BLaER1 treated with 17β-estradiol and CSF1 and Interleukin-3, amounts not matched to agents 10 nM and 100 nM (cell line): ENCODE data around the gene TLNRD1.

Experiments
- H3K27ac ChIP-seq, 11 experiments: shearing (Covaris generic); formaldehyde crosslinking; 2 replicates each; pipeline ENCODE4 v1.8.1; 2022
- H3K27me3 ChIP-seq, 11 experiments: shearing (Covaris generic); formaldehyde crosslinking; 2 replicates each; pipeline ENCODE4 v1.8.1; 2022
- H3K36me3 ChIP-seq, 11 experiments: shearing (Covaris generic); formaldehyde crosslinking; 2 replicates each; pipeline ENCODE4 v1.8.1; 2022
- H3K4me1 ChIP-seq, 10 experiments: shearing (Covaris generic); formaldehyde crosslinking; 2 replicates each; pipeline ENCODE4 v1.8.1; 2022
- H3K4me2 ChIP-seq, 11 experiments: shearing (Covaris generic); formaldehyde crosslinking; 2 replicates each; pipeline ENCODE4 v1.8.1; 2022
- H3K4me3 ChIP-seq, 10 experiments: shearing (Covaris generic); formaldehyde crosslinking; 2 replicates each; pipeline ENCODE4 v1.8.1; 2022
- H3K9ac ChIP-seq, 11 experiments: shearing (Covaris generic); formaldehyde crosslinking; 2 replicates each; pipeline ENCODE4 v1.8.1; 2022
- H3K9me3 ChIP-seq, 11 experiments: shearing (Covaris generic); formaldehyde crosslinking; replicated peaks in 1 of 11; 2 replicates each; pipeline ENCODE4 v1.8.1; 2022
- H4K20me1 ChIP-seq, 11 experiments: shearing (Covaris generic); formaldehyde crosslinking; 2 replicates each; pipeline ENCODE4 v1.8.1; 2022
- Cebpa-rat ChIP-seq, 11 experiments: shearing (Covaris generic); IDR thresholded peaks; 2 replicates each; pipeline ENCODE4 v1.8.1; 2022

TLNRD1 gene

DNA sequence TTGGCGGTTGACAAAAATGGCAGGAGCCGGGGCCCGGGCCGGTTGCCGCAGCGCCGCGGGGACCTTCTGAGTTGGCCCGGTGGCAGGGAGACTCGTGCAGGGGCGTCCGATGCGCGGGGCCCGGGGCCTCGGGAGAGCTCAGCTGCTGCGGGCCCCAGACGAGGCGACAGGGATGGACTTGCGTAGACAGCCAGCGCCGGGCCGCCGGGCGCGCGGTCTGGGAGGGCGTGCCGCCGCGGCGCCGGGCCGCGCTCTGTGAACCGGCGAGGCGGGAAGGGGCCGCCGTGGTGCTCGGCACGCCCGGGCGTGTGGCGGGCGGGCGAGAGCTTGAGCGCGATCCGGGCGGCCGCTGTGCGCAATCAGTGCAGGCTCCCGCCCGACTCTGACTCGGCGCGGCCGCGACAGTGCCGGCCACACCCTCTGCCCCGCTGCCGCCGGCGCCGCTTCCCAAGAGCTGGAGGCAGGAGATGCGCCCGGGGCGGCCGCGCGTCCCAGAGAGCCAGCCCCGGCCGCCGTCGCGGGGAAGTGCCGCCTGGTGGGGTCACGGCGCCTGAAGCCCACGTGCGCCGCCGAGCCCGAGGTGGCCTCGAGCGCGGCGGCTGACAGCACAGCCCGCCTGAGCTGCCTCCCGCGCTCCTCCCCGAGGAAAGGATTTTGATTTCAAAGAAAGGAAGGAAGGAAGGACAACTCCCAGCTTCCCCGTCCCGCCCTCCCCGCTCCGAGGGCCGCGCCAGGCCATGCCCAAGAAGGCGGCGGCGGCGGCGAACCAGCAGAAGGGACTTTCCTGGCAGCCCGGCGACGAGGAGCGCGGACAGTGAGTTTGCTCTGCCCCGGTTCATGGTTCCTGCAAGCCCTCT is 657 bp downstream of the TLNRD1 start:
- H3K27ac ChIP-seq: peak overlapping the region; percentile 94 to 100 (median 99)
- peak overlapping the region; percentile 81 to 99 (median 96) for H3K4me3 ChIP-seq
- peak overlapping the region; percentile 91 to 99 (median 98) for H3K4me2 ChIP-seq
- H4K20me1 ChIP-seq: peaks cover 29 to 49% (median 46%) of the 10 kb centered on the region in 11 experiments; a peak in 21 of 22 replicates
- peaks cover 25 to 42% (median 36%) of the 10 kb centered on the region in 11 experiments; a peak in 21 of 22 replicates for H3K36me3 ChIP-seq
- H3K9me3 ChIP-seq: peaks cover 0 to 4% (median 3%) of the 10 kb centered on the region in 11 experiments; a peak in 10 of 22 replicates
- no peaks in the 10 kb centered on the region for H3K27me3 ChIP-seq
- H3K4me1 ChIP-seq: peaks cover 41 to 65% (median 57%) of the 10 kb centered on the region in 10 experiments
- no peak for TF ChIP-seq Cebpa-rat (IDR thresholded peaks at IDR 0.05)
- peak overlapping the region; percentile 95 to 100 (median 99) for H3K9ac ChIP-seq

DNA sequence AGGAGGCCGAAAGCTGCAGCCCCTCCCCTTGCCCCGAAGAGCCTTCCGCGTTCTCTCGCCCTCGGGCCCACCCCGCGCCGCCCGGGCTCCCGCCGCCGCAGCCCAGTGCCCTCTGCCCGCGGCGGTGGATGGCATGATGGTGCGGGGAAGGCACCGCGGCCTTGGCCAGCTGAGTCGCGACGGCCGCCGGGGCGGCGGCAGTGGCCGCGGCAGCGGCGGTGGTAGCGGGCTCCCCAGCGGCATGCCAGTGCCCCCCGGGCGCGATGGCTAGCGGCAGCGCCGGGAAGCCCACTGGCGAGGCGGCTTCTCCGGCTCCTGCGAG is 1.2 kb downstream of the TLNRD1 start:
- peaks cover 29 to 55% (median 52%) of the 10 kb centered on the region in 11 experiments; a peak in 21 of 22 replicates for H4K20me1 ChIP-seq
- peak overlapping the region; percentile 91 to 99 (median 98) for H3K4me2 ChIP-seq
- TF ChIP-seq Cebpa-rat (IDR thresholded peaks at IDR 0.05): no peak
- H3K9me3 ChIP-seq: no peaks in the 10 kb centered on the region
- peak overlapping the region; percentile 94 to 100 (median 99) for H3K27ac ChIP-seq
- no peaks in the 10 kb centered on the region for H3K27me3 ChIP-seq
- H3K4me1 ChIP-seq: peaks cover 41 to 71% (median 59%) of the 10 kb centered on the region in 10 experiments
- peak overlapping the region; percentile 81 to 99 (median 96) for H3K4me3 ChIP-seq
- peak overlapping the region; percentile 95 to 100 (median 99) for H3K9ac ChIP-seq
- peaks cover 25 to 45% (median 36%) of the 10 kb centered on the region in 11 experiments; a peak in 21 of 22 replicates for H3K36me3 ChIP-seq

DNA sequence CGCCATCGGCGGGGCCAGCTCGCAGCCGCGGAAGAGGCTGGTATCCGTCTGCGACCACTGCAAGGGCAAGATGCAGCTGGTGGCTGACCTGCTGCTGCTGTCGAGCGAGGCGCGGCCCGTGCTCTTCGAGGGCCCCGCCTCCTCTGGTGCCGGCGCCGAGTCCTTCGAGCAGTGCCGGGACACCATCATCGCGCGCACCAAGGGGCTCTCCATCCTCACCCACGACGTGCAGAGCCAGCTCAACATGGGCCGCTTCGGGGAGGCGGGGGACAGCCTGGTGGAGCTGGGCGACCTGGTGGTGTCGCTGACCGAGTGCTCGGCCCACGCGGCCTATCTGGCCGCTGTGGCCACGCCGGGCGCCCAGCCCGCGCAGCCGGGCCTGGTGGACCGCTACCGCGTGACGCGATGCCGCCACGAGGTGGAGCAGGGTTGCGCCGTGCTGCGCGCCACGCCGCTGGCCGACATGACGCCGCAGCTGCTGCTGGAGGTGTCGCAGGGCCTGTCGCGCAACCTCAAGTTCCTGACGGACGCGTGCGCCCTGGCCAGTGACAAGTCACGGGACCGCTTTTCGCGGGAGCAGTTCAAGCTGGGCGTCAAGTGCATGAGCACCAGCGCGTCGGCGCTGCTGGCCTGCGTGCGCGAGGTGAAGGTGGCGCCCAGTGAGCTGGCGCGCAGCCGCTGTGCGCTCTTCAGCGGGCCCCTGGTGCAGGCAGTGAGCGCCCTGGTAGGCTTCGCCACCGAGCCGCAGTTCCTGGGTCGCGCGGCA is 1.8 kb downstream of the TLNRD1 start:
- Histone ChIP-seq H3K36me3 (peaks cover 25 to 49% (median 36%) of the 10 kb centered on the region in 11 experiments; a peak in 21 of 22 replicates), H4K20me1 (peaks cover 33 to 60% (median 58%) of the 10 kb centered on the region in 11 experiments; a peak in 21 of 22 replicates), H3K9me3 (no peaks in the 10 kb centered on the region), H3K4me1 (peaks cover 43 to 76% (median 61%) of the 10 kb centered on the region in 10 experiments), H3K4me2 (peak overlapping the region; percentile 91 to 99 (median 98)), H3K27ac (peak overlapping the region; percentile 94 to 100 (median 99)), H3K9ac (peak overlapping the region; percentile 95 to 100 (median 99)), H3K27me3 (no peaks in the 10 kb centered on the region), H3K4me3 (peak overlapping the region; percentile 81 to 99 (median 96))
- no peak for TF ChIP-seq Cebpa-rat (IDR thresholded peaks at IDR 0.05)

DNA sequence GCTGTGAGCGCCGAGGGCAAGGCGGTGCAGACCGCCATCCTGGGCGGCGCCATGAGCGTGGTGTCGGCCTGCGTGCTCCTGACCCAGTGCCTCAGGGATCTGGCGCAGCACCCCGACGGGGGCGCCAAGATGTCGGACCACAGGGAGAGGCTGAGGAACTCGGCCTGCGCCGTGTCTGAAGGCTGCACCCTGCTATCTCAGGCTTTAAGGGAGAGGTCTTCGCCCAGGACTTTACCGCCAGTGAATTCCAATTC is 2.3 kb downstream of the TLNRD1 start:
- Histone ChIP-seq H3K4me3 (peak overlapping the region; percentile 81 to 99 (median 96)), H3K36me3 (peaks cover 25 to 54% (median 36%) of the 10 kb centered on the region in 11 experiments; a peak in 21 of 22 replicates), H4K20me1 (peaks cover 38 to 66% (median 63%) of the 10 kb centered on the region in 11 experiments; a peak in 21 of 22 replicates), H3K27me3 (no peaks in the 10 kb centered on the region), H3K9ac (peak overlapping the region; percentile 95 to 100 (median 99); a peak in 21 of 22 replicates), H3K27ac (peak overlapping the region in 6 of 11 experiments; percentile 96 to 100 (median 98); a peak in 9 of 22 replicates), H3K9me3 (no peaks in the 10 kb centered on the region), H3K4me1 (peaks cover 45 to 77% (median 61%) of the 10 kb centered on the region in 10 experiments), H3K4me2 (peak overlapping the region; percentile 91 to 99 (median 98))
- no peak for TF ChIP-seq Cebpa-rat (IDR thresholded peaks at IDR 0.05)

DNA sequence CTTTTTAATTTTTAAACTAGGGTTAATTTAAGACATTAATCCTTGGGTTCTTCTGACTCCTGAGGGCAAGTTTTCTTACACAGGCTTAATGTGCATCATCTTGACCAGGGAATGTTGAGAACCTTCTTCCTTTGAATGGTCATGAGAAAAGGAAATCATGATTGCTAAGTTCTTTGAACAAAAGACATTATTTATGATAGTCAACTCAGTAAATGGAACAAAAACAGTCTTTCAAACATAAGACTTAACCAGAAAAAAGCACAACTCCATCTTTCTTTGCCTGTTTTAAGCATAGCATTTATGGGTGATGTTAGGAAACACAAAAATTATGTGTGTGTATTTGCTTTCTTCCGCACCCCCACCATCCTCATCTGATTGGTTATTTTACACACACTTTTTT is 5.4 kb downstream of the TLNRD1 start:
- Histone ChIP-seq H3K27ac (no peak overlapping the region), H3K27me3 (no peaks in the 10 kb centered on the region), H4K20me1 (peaks cover 43 to 91% (median 74%) of the 10 kb centered on the region in 11 experiments; a peak in 21 of 22 replicates), H3K36me3 (peaks cover 25 to 82% (median 40%) of the 10 kb centered on the region in 11 experiments; a peak in 21 of 22 replicates), H3K9ac (peak overlapping the region in 1 of 11 experiments; percentile 96; a peak in 1 of 22 replicates), H3K4me3 (no peak overlapping the region), H3K4me2 (peak overlapping the region in 5 of 11 experiments; percentile 11 to 99 (median 98); a peak in 7 of 22 replicates), H3K4me1 (peaks cover 25 to 88% (median 48%) of the 10 kb centered on the region in 10 experiments), H3K9me3 (no peaks in the 10 kb centered on the region)
- no peak for TF ChIP-seq Cebpa-rat (IDR thresholded peaks at IDR 0.05)

DNA sequence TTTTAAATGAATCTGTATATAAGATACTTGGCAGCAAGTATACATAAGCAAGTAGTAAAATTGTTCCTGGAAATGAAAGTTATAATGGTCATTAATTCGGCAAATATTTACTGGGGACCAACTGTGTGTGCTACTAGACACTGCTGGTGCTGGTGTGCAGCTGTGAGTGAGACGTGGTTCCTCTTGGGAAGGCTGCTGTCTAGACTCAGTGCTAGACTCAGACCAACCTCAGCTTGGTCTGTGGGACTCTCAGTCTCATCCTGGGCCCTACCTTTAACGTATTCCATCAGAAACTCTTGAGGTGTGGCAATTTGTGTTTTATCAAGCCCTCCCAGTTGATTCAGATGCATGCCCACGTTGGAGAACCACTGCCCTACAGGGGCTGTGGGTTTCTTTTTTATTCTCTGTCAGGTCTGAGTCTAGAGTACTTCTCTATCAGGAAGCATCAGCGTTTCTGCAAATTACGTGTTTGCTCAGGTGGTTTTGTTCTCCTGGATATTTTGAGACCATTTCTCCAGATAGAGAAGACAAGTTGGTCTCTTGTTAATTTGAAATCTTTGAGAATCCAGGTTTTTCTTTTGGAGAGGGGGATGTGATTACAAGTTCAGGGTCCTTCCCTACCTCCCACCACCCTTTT is 6.8 kb downstream of the TLNRD1 start:
- H4K20me1 ChIP-seq: peaks cover 36 to 94% (median 70%) of the 10 kb centered on the region in 11 experiments; a peak in 21 of 22 replicates
- no peaks in the 10 kb centered on the region for H3K9me3 ChIP-seq
- H3K36me3 ChIP-seq: peaks cover 23 to 77% (median 37%) of the 10 kb centered on the region in 11 experiments; a peak in 21 of 22 replicates
- peaks cover 21 to 99% (median 45%) of the 10 kb centered on the region in 10 experiments for H3K4me1 ChIP-seq
- H3K27ac ChIP-seq: no peak overlapping the region
- peak overlapping the region in 1 of 11 experiments; percentile 48; a peak in 2 of 22 replicates for H3K9ac ChIP-seq
- no peaks in the 10 kb centered on the region for H3K27me3 ChIP-seq
- H3K4me2 ChIP-seq: peak overlapping the region in 3 of 11 experiments; percentile 24 to 99 (median 55); a peak in 6 of 22 replicates
- H3K4me3 ChIP-seq: no peak overlapping the region
- no peak for TF ChIP-seq Cebpa-rat (IDR thresholded peaks at IDR 0.05)

DNA sequence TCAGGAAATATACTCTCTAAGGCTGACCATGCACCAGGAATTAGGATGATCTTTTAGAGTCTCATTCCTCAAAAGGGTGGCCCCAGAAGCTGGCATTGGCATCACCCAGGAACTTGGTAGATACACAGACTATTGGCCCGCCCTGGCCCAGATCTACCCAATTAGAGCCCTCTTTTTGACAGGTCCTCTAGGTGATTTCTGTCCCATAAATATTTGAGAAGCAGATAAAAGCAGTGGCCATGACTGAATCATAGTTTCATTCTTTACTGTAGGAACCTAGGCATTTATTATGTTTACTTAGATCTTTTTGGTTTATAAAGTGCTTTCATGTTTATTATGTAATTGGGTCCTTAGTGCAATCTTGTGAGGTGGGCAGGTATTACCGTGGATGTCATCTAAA is 7.6 kb downstream of the TLNRD1 start:
- Histone ChIP-seq H3K9ac (no peak overlapping the region), H3K9me3 (no peaks in the 10 kb centered on the region), H3K4me3 (no peak overlapping the region), H3K4me1 (peaks cover 14 to 95% (median 37%) of the 10 kb centered on the region in 10 experiments), H3K4me2 (peak overlapping the region in 3 of 11 experiments; percentile 14 to 99 (median 55); a peak in 5 of 22 replicates), H4K20me1 (peaks cover 28 to 94% (median 62%) of the 10 kb centered on the region in 11 experiments; a peak in 21 of 22 replicates), H3K27ac (no peak overlapping the region), H3K27me3 (no peaks in the 10 kb centered on the region), H3K36me3 (peaks cover 15 to 69% (median 30%) of the 10 kb centered on the region in 11 experiments; a peak in 20 of 22 replicates)
- TF ChIP-seq Cebpa-rat (IDR thresholded peaks at IDR 0.05): no peak

DNA sequence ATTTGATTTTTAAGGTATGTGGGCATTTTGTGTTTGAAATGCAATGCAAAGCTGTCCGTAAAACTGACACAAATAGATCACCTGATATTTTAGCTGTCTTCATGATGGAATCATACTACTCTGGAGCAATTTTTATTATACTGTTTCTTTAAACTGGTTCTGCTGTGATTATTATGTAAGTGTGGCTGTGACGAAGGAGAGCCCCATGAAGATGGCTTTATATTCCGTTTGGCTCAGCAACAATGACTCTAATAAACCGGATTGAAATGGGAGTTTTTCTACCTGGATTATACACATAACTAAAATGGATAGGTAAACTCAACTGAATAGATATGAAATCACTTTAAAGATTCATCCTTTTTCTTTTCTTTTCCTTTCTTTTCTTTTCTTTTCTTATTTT is 9.4 kb downstream of the TLNRD1 start:
- no peak overlapping the region for H3K9ac ChIP-seq
- H3K27ac ChIP-seq: no peak overlapping the region
- no peak overlapping the region for H3K4me3 ChIP-seq
- H3K36me3 ChIP-seq: peaks cover 3 to 52% (median 13%) of the 10 kb centered on the region in 11 experiments; a peak in 15 of 22 replicates
- peaks cover 9 to 80% (median 30%) of the 10 kb centered on the region in 10 experiments for H3K4me1 ChIP-seq
- H4K20me1 ChIP-seq: peaks cover 14 to 89% (median 45%) of the 10 kb centered on the region in 11 experiments; a peak in 21 of 22 replicates
- peak overlapping the region in 2 of 11 experiments; percentile 55 to 99; a peak in 2 of 22 replicates for H3K4me2 ChIP-seq
- no peaks in the 10 kb centered on the region for H3K27me3 ChIP-seq
- H3K9me3 ChIP-seq: no peaks in the 10 kb centered on the region
- TF ChIP-seq Cebpa-rat (IDR thresholded peaks at IDR 0.05): no peak
